Measurements from ENCODE around the gene NLRC3. TPM values are rescaled to one million over a fixed set of nuclear protein-coding genes. Genes with fewer than 3 reads are reported as not detected.

Gene NLRC3
- total RNA-seq, 1 donor = under 0.01 TPM

DNA sequence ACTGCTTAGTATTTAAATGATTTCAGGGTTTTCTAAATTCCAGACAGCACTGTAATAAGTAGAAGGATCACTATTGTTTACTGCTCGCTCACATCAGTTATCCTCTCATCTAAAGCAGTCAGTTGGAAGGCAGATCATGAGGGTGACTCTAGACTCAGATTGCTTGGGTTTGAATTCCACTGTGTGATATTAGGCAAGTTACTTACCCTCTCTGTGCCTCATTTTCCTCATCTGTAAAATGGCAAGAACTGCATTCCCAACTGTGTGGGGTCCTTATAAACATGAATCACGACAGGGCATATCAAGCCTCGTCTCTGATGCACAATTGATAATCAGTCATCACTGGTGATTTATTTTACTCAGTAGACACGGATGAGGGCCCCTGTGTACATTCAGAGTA is 61.3 kb downstream of the NLRC3 start:
- no peaks in the 10 kb centered on the region for H3K79me2 ChIP-seq (ENCODE audit: insufficient read depth, low read length)
- TF ChIP-seq, protein P1, sequence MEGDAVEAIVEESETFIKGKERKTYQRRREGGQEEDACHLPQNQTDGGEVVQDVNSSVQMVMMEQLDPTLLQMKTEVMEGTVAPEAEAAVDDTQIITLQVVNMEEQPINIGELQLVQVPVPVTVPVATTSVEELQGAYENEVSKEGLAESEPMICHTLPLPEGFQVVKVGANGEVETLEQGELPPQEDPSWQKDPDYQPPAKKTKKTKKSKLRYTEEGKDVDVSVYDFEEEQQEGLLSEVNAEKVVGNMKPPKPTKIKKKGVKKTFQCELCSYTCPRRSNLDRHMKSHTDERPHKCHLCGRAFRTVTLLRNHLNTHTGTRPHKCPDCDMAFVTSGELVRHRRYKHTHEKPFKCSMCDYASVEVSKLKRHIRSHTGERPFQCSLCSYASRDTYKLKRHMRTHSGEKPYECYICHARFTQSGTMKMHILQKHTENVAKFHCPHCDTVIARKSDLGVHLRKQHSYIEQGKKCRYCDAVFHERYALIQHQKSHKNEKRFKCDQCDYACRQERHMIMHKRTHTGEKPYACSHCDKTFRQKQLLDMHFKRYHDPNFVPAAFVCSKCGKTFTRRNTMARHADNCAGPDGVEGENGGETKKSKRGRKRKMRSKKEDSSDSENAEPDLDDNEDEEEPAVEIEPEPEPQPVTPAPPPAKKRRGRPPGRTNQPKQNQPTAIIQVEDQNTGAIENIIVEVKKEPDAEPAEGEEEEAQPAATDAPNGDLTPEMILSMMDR (IDR thresholded peaks at IDR 0.05; ENCODE audit: extremely low read depth, low read depth, low read length) = no peak
- H2AFZ ChIP-seq (ENCODE audit: low read length) = no peak overlapping the region
- peaks cover 42% of the 10 kb centered on the region for H3K36me3 ChIP-seq (ENCODE audit: insufficient read depth, low read length)
- peaks cover 11% of the 10 kb centered on the region for H3K4me1 ChIP-seq (ENCODE audit: insufficient read depth, low read length)
- H3K9me3 ChIP-seq (ENCODE audit: low read depth, low read length) = no peaks in the 10 kb centered on the region
- H3K4me2 ChIP-seq (ENCODE audit: insufficient read depth, low read length) = no peak overlapping the region
- no peak overlapping the region for H3K4me3 ChIP-seq (ENCODE audit: insufficient read depth, low read length)
- H3K27ac ChIP-seq (ENCODE audit: low read depth, low read length) = no peak overlapping the region
- no peaks in the 10 kb centered on the region for H3K27me3 ChIP-seq (ENCODE audit: insufficient read depth, low read length)
- no peak for DNase-seq (ENCODE audit: insufficient read length, low spot score, missing footprints)
- H4K20me1 ChIP-seq (ENCODE audit: insufficient read depth, low read length) = peaks cover 4% of the 10 kb centered on the region

DNA sequence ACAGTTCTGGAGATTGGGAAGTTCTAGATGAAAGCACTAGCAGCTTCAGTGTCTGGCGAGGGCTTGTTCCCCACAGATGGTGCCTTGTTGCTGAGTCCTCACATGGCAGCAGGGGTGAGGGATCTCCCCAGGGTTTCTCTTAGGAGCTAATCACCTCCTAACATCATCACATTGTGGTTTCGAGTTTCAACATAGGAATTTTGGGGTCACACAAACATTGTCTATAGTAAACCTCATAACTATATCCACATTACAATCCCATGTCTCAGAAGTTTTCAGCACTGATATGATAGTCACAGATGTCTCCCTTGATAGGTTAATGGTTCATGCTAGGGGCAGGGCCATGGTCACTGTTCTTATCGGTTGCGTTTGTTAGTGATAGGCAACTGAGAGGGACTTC is 62.6 kb downstream of the NLRC3 start:
- Histone ChIP-seq H3K4me3 (ENCODE audit: insufficient read depth, low read length) (no peak overlapping the region), H3K79me2 (ENCODE audit: insufficient read depth, low read length) (no peaks in the 10 kb centered on the region), H3K4me1 (ENCODE audit: insufficient read depth, low read length) (peaks cover 11% of the 10 kb centered on the region), H4K20me1 (ENCODE audit: insufficient read depth, low read length) (peaks cover 4% of the 10 kb centered on the region), H3K27me3 (ENCODE audit: insufficient read depth, low read length) (no peaks in the 10 kb centered on the region), H3K4me2 (ENCODE audit: insufficient read depth, low read length) (no peak overlapping the region), H3K9me3 (ENCODE audit: low read depth, low read length) (no peaks in the 10 kb centered on the region), H2AFZ (ENCODE audit: low read length) (no peak overlapping the region), H3K36me3 (ENCODE audit: insufficient read depth, low read length) (peaks cover 47% of the 10 kb centered on the region), H3K27ac (ENCODE audit: low read depth, low read length) (peak overlapping the region; percentile 40)
- no peak for DNase-seq (ENCODE audit: insufficient read length, low spot score, missing footprints)
- TF ChIP-seq, protein P1 (IDR thresholded peaks at IDR 0.05; ENCODE audit: extremely low read depth, low read depth, low read length) = no peak

DNA sequence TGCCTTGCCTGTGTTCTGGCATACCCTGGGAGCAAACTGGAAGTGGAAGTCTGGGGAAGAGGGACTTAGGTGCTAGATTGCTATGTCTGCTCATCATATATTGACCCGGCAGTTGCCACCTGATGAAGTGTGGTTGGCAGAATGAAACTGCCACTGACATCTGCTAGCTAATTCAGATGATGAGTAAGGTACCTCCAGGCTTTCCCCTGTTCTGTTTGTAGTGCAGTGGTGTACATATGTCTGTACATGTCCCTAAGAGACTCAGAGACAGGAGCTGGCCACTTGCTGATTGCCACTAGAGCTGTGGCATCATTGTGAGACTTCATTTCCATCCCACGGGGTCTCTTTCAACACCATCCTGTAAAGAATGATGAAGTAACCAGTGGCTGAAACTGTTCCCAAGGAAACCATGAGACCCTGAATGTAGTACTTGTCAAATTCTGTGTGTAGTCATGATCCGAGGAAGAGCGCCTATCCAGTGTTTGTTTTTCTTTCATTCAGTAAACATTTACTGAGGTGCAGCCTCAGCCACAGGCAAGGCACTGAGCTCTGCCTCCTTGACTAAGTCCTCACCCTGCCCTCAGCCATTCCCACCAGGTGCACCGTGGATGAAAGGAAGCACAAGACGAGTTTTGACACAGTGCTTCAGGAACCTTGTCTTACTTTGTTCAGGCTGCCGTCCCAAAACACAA is 63.2 kb downstream of the NLRC3 start:
- Histone ChIP-seq H3K27me3 (ENCODE audit: insufficient read depth, low read length) (no peaks in the 10 kb centered on the region), H3K9me3 (ENCODE audit: low read depth, low read length) (no peaks in the 10 kb centered on the region), H3K36me3 (ENCODE audit: insufficient read depth, low read length) (peaks cover 52% of the 10 kb centered on the region), H3K4me2 (ENCODE audit: insufficient read depth, low read length) (no peak overlapping the region), H3K4me1 (ENCODE audit: insufficient read depth, low read length) (peaks cover 11% of the 10 kb centered on the region), H3K4me3 (ENCODE audit: insufficient read depth, low read length) (no peak overlapping the region), H4K20me1 (ENCODE audit: insufficient read depth, low read length) (peaks cover 4% of the 10 kb centered on the region), H3K27ac (ENCODE audit: low read depth, low read length) (peak overlapping the region; percentile 40), H3K79me2 (ENCODE audit: insufficient read depth, low read length) (no peaks in the 10 kb centered on the region), H2AFZ (ENCODE audit: low read length) (no peak overlapping the region)
- TF ChIP-seq, protein P1 (IDR thresholded peaks at IDR 0.05; ENCODE audit: extremely low read depth, low read depth, low read length) = no peak
- DNase-seq (ENCODE audit: insufficient read length, low spot score, missing footprints) = no peak

DNA sequence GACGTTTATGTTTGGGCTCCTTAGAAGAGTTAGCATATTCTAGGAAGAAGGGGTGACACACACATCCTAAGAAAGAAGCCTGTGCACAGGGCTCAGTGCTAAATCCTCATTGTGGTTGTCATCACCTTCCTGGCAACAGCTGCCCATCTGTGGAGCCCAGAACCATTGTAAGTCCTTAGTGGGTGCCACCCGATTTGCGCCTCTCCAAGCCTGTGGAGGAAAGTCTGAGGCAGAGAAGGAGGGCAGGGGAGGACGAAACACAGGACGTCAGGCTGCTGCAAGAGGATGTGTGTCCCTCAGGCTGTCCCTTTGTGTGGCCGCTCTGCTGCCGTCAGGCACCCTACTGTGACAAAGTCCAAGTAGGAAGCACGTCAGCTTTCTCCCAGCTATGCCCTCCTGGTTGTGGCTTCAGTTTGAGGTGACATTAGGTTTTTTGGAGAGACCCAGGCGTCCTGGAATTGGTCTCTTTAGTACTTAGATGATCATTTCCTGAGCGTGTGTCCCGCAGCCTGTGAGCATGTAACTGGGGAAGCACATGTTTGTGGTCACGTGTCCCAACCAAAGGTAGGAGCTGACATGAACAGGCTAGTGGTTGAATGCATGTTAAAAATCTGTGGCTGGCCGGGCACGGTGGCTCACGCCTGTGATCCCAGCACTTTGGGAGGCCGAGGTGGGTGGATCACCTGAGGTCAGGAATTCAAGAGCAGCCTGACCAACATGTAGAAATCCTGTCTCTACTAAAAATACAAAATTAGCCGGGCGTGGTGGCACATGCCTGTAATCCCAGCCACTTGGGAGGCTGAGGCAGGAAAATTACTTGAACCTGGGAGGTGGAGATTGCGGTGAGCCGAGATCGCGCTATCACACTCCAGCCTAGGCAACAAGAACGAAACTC is 65.7 kb downstream of the NLRC3 start:
- Histone ChIP-seq H2AFZ (ENCODE audit: low read length) (no peak overlapping the region), H3K36me3 (ENCODE audit: insufficient read depth, low read length) (peaks cover 66% of the 10 kb centered on the region), H3K79me2 (ENCODE audit: insufficient read depth, low read length) (no peaks in the 10 kb centered on the region), H3K27ac (ENCODE audit: low read depth, low read length) (no peak overlapping the region), H3K9me3 (ENCODE audit: low read depth, low read length) (no peaks in the 10 kb centered on the region), H3K27me3 (ENCODE audit: insufficient read depth, low read length) (no peaks in the 10 kb centered on the region), H4K20me1 (ENCODE audit: insufficient read depth, low read length) (peaks cover 4% of the 10 kb centered on the region), H3K4me2 (ENCODE audit: insufficient read depth, low read length) (no peak overlapping the region), H3K4me1 (ENCODE audit: insufficient read depth, low read length) (peaks cover 11% of the 10 kb centered on the region), H3K4me3 (ENCODE audit: insufficient read depth, low read length) (no peak overlapping the region)
- TF ChIP-seq, protein P1 (IDR thresholded peaks at IDR 0.05; ENCODE audit: extremely low read depth, low read depth, low read length) = no peak
- DNase-seq (ENCODE audit: insufficient read length, low spot score, missing footprints) = no peak

Measured in osteoblast (primary cell).